H1 (cell line): ENCODE data around the gene BASP1. TPM values are rescaled to one million over a fixed set of nuclear protein-coding genes. Genes with fewer than 3 reads are reported as not detected.

ENCODE experiments used
- KDM4A ChIP-seq: IDR thresholded peaks from one replicate; pipeline ENCODE4 v1.7.1; 2012; ENCODE audit warnings: low read depth, mild to moderate bottlenecking, moderate library complexity, low read length, inconsistent platforms; ENCODE audit not compliant: severe bottlenecking
- RBBP5 ChIP-seq: IDR thresholded peaks from 2 replicates; pipeline ENCODE4 v1.7.1; 2012; ENCODE audit warnings: low read depth, mild to moderate bottlenecking, inconsistent platforms, low read length, moderate library complexity, borderline replicate concordance
- TCF12 ChIP-seq: IDR thresholded peaks from 2 replicates; pipeline ENCODE4 v1.6.1; 2011; ENCODE audit warnings: low read depth, mild to moderate bottlenecking, low read length
- ZNF274 ChIP-seq: IDR thresholded peaks from 2 replicates; pipeline ENCODE4 v1.7.0; 2012; ENCODE audit warnings: low read length, borderline replicate concordance; ENCODE audit errors: extremely low read depth
- polyA plus RNA-seq, 7 experiments: library from polyadenylated mRNA; depleted of rRNA in 3 of 7; stranded (reverse) in 5 of 7; unstranded in 2 of 7; fragments of >200 nt in 5 of 7; fragments of 200-250 nt in 2 of 7; gene quantifications; 1 replicate in 5 of 7; 2 replicates in 1 of 7; 4 replicates in 1 of 7; pipeline versions ENCODE4 v1.2.1 to v1.2.3, GENCODE V29; 2011 to 2013; ENCODE audit warnings: missing spikeins in 2 of 7, mixed read lengths in 2 of 7
- total RNA-seq: library from RNA; stranded (reverse); fragmentation: NEBNext Ultra II Directional; extraction: Animal tissue kit (Norgen Biotek cat#: 25700); gene quantifications from 2 replicates; pipeline ENCODE4 v1.2.1, GENCODE V29; 2021
- TF ChIP-seq, protein P1 (sequence below): IDR thresholded peaks from 2 replicates; pipeline ENCODE4 v1.6.1; 2012; ENCODE audit warnings: inconsistent platforms

BASP1 gene
- total and polyA plus RNA-seq, 2 of the 8 experiments (the other 6 are each of a cell fraction or from before 2014, with no cell fraction given): 95.2 to 104 TPM

DNA sequence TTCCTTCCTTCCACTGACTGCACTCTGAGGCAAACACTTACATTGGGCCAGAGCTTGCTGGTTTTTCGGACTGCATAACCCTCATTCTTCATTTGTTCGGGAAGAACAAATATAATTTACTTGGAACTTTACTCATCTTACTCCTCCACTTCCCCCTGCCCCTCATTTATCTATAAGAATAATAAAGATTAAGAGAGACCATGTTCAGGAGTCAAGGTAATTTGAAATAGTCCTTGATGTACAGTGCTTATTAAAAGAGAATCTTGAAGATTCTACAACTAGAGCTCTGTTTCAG is 65.6 kb downstream of the BASP1 start (continued):
- TF ChIP-seq RBBP5 (no peak), TCF12 (no peak), ZNF274 (no peak), KDM4A (no peak)
- TF ChIP-seq, protein P1, sequence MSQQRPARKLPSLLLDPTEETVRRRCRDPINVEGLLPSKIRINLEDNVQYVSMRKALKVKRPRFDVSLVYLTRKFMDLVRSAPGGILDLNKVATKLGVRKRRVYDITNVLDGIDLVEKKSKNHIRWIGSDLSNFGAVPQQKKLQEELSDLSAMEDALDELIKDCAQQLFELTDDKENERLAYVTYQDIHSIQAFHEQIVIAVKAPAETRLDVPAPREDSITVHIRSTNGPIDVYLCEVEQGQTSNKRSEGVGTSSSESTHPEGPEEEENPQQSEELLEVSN: no peak
- TF ChIP-seq, all 59 proteins: peak for 0
